Aorta (tissue), 5 donors: ENCODE data around the gene ACAD8. TPM values are rescaled to one million over a fixed set of nuclear protein-coding genes. Genes with fewer than 3 reads are reported as not detected.
"Not testable (repeated sequence)": the region's sequence is repeated elsewhere in the genome, so short reads cannot be mapped to it uniquely, and the experiment has no call there.

Experiments
- ATAC-seq: fragments of 200-7000 bp; cut with Tn5 transposase; one replicate; pipeline ENCODE4 v1.9.1; 2022; ENCODE audit warnings: moderate library complexity; ENCODE audit not compliant: low FRiP score
- DNase-seq, 2 donors: peaks; one replicate each; pipeline ENCODE4 v3.0.0-alpha.2; 2020
- H3K27ac ChIP-seq, 2 donors: one replicate each; pipeline ENCODE4 v1.5.1; 2013; ENCODE audit warnings: low read length in 2 of 2, mild to moderate bottlenecking in 2 of 2, moderate library complexity in 2 of 2, control low read depth in 1 of 2, inconsistent platforms in 1 of 2, low read depth in 1 of 2
- H3K27me3 ChIP-seq, 2 donors: one replicate each; pipeline ENCODE4 v1.6.1; 2013; ENCODE audit warnings: control low read depth in 1 of 2, low read length in 1 of 2, mild to moderate bottlenecking in 1 of 2, moderate library complexity in 1 of 2; ENCODE audit not compliant: insufficient read depth in 2 of 2, control insufficient read depth in 1 of 2
- H3K36me3 ChIP-seq, 2 donors: one replicate each; pipeline ENCODE4 v1.6.1; 2013; ENCODE audit warnings: control low read depth in 1 of 2, low read length in 1 of 2, mild to moderate bottlenecking in 1 of 2; ENCODE audit not compliant: insufficient read depth in 2 of 2, control insufficient read depth in 1 of 2
- H3K4me1 ChIP-seq, 2 donors: one replicate each; pipeline ENCODE4 v1.6.1; 2013; ENCODE audit warnings: low read length in 2 of 2, control low read depth in 1 of 2, mild to moderate bottlenecking in 1 of 2, moderate library complexity in 1 of 2; ENCODE audit not compliant: insufficient read depth in 2 of 2, control insufficient read depth in 1 of 2
- H3K4me3 ChIP-seq, 2 donors: one replicate each; pipeline ENCODE4 v1.5.1; 2013; ENCODE audit warnings: low read length in 2 of 2, control low read depth in 1 of 2, mild to moderate bottlenecking in 1 of 2
- H3K9me3 ChIP-seq: one replicate; pipeline ENCODE4 v1.6.1; 2013; ENCODE audit warnings: mild to moderate bottlenecking, low read length; ENCODE audit not compliant: control insufficient read depth
- WGBS, 2 donors: extraction: QIAGEN DNeasy Blood & Tissue Kit; methylation state at CpG; one replicate each; pipeline ENCODE4 v1.1.7; 2013; 5-methylcytosine and 5-hydroxymethylcytosine counted together
- intact Hi-C, 2 donors: fragments of 100-400 bp; cut with DNase I; formaldehyde crosslinking; loops; one replicate each; pipeline versions ENCODE4 v1.14.2 to v1.15.0; 2022
- polyA plus RNA-seq, 2 donors: library from polyadenylated mRNA; stranded (reverse); fragments of 200-250 nt; gene quantifications; one replicate each; pipeline ENCODE4 v1.2.3, GENCODE V29; 2013
- total RNA-seq, 2 donors: library from RNA; stranded (reverse); fragmentation: NEBNext Ultra II Directional; extraction: Animal tissue kit (Norgen Biotek cat#: 25700); gene quantifications; one replicate each; pipeline ENCODE4 v1.2.1, GENCODE V29; 2021
- donor health status: healthy with polysubstance abuse.
- donor health status: Bipolar disorder and iron deficiency.
- donor health status: DM: no; HTN: no; CAD: no.
- donor health status: DM: no; HTN: no; CAD: no.
- donor health status: DM: yes; HTN: yes; CAD: no.

The ACAD8 gene
- total and polyA plus RNA-seq, 4 donors: 7.8 to 25.3 (median 19.6) TPM

- H3K27me3 ChIP-seq: no peaks in the 10 kb centered on the region
Measured at GRCh38 chr11:134275534-134276395, 22.4 kb downstream of the ACAD8 start, which contains the start of gene GLB1L3. TSS of gene GLB1L3 (plus strand) at chr11:134276379. CDS start at chr11:134276741, 362 bp downstream.

GRCh38 chr11:134276396-134277182, 23.2 kb downstream of the ACAD8 start:
- DNase-seq (peak in 1 of 2 donors; percentile 74), ATAC-seq (no peak)
- Histone ChIP-seq H3K36me3 (no peaks in the 10 kb centered on the region), H3K27ac (no peak overlapping the region), H3K4me1 (no peaks in the 10 kb centered on the region), H3K27me3 (no peaks in the 10 kb centered on the region), H3K4me3 (peak overlapping the region in 1 of 2 donors; percentile 5), H3K9me3 (peaks cover 2% of the 10 kb centered on the region)
- intact Hi-C loops: no loop called here
- 1 to 3% methylated on average over 57 to 88 of the region's 88 CpGs for WGBS, 2 donors

More at GRCh38 chr11:134275534-134276395, 22.4 kb downstream of the ACAD8 start, which contains the start of gene GLB1L3:
- peak in 1 of 2 donors; percentile 75 for DNase-seq
- Histone ChIP-seq H3K4me1 (no peaks in the 10 kb centered on the region), H3K36me3 (no peaks in the 10 kb centered on the region), H3K27ac (no peak within 1 kb of the TSS), H3K9me3 (peaks cover 2% of the 10 kb centered on the region), H3K4me3 (peak within 1 kb of the TSS in 1 of 2 donors; percentile 5)
- ATAC-seq: peak; percentile 57
- WGBS, 2 donors: 3% methylated on average over 68 of the region's 68 CpGs
- intact Hi-C loops: no loop called here

GRCh38 chr11:134277183-134278001, 24.0 kb downstream of the ACAD8 start:
- 23 to 26% methylated on average over 36 of the region's 36 CpGs for WGBS, 2 donors
- Histone ChIP-seq H3K27me3 (no peaks in the 10 kb centered on the region), H3K4me3 (no peak overlapping the region), H3K36me3 (no peaks in the 10 kb centered on the region), H3K4me1 (no peaks in the 10 kb centered on the region), H3K9me3 (peaks cover 2% of the 10 kb centered on the region), H3K27ac (no peak overlapping the region)
- ATAC-seq: no peak
- intact Hi-C loops: no loop called here
- no peak for DNase-seq

GRCh38 chr11:134278356-134278755, 25.0 kb downstream of the ACAD8 start:
- ATAC-seq (no peak), DNase-seq (no peak)
- peaks cover 2% of the 10 kb centered on the region for H3K9me3 ChIP-seq
- 91 to 96% methylated on average over 4 of the region's 4 CpGs for WGBS, 2 donors
- intact Hi-C loops: no loop called here
- H3K4me3 ChIP-seq: no peak overlapping the region
- no peaks in the 10 kb centered on the region for H3K27me3 ChIP-seq
- no peaks in the 10 kb centered on the region for H3K4me1 ChIP-seq
- H3K27ac ChIP-seq: no peak overlapping the region
- H3K36me3 ChIP-seq: no peaks in the 10 kb centered on the region

- DNase-seq, H3K4me1 ChIP-seq, H3K4me3 ChIP-seq, intact Hi-C loops, H3K27ac ChIP-seq, H3K9me3 ChIP-seq, ATAC-seq, H3K36me3 ChIP-seq, H3K27me3 ChIP-seq: not testable (repeated sequence)
- 87 to 92% methylated on average over 6 to 16 of the region's 17 CpGs for WGBS, 2 donors
Measured at GRCh38 chr11:134281635-134282034, 28.3 kb downstream of the ACAD8 start.

GRCh38 chr11:134282121-134283045, 29.0 kb downstream of the ACAD8 start:
- no peak overlapping the region for H3K27ac ChIP-seq
- WGBS, 2 donors: 81 to 82% methylated on average over 22 of the region's 22 CpGs
- H3K9me3 ChIP-seq: peaks cover 2% of the 10 kb centered on the region
- ATAC-seq (no peak), DNase-seq (peak; percentile 67)
- H3K27me3 ChIP-seq: no peaks in the 10 kb centered on the region
- H3K36me3 ChIP-seq: no peaks in the 10 kb centered on the region
- no peaks in the 10 kb centered on the region for H3K4me1 ChIP-seq
- intact Hi-C loops: no loop called here
- H3K4me3 ChIP-seq: no peak overlapping the region

- intact Hi-C loops: no loop called here
- no peaks in the 10 kb centered on the region for H3K36me3 ChIP-seq
- H3K4me1 ChIP-seq: no peaks in the 10 kb centered on the region
- ATAC-seq (no peak), DNase-seq (peak in 1 of 2 donors; percentile 65)
- no peaks in the 10 kb centered on the region for H3K27me3 ChIP-seq
- WGBS, 2 donors: 79 to 88% methylated on average over 14 to 16 of the region's 16 CpGs
- no peak overlapping the region for H3K27ac ChIP-seq
- H3K4me3 ChIP-seq: no peak overlapping the region
- H3K9me3 ChIP-seq: peaks cover 1% of the 10 kb centered on the region
Measured at GRCh38 chr11:134283461-134284230, 30.3 kb downstream of the ACAD8 start.
